Esophagus mucosa (tissue), 1 donor: ENCODE data around the gene CDK16. TPM values are rescaled to one million over a fixed set of nuclear protein-coding genes. Genes with fewer than 3 reads are reported as not detected.

Experiments
- ATAC-seq: fragments of 200-7000 bp; cut with Tn5 transposase; one replicate; pipeline ENCODE4 v1.9.1; 2020
- total RNA-seq: library from RNA; stranded (reverse); gene quantifications from one replicate; pipeline ENCODE4 v1.2.4, GENCODE V29; 2023
- donor health status: DM: yes; HTN: yes; CAD: no.

The CDK16 gene
- total RNA-seq, 1 donor from 2014 or later = 80.7 TPM

GRCh38 chrX:47186096-47186740, 32.3 kb upstream of the CDK16 start:
- ATAC-seq = no peak

GRCh38 chrX:47187106-47187677, 31.3 kb upstream of the CDK16 start:
- ATAC-seq = no peak

- no peak for ATAC-seq
Measured at GRCh38 chrX:47189906-47190305, 28.6 kb upstream of the CDK16 start.

GRCh38 chrX:47190445-47191269, 27.8 kb upstream of the CDK16 start:
- ATAC-seq = peak; percentile 76

- ATAC-seq = peak; percentile 32
Measured at GRCh38 chrX:47191331-47191730, 27.1 kb upstream of the CDK16 start.

- ATAC-seq = no peak
Measured at GRCh38 chrX:47191806-47192401, 26.6 kb upstream of the CDK16 start.

GRCh38 chrX:47193475-47194193, 24.8 kb upstream of the CDK16 start, which contains the start of gene UBA1:
UBA1 (plus strand) TSS chrX:47193829; CDS start chrX:47198803, 4,974 bp downstream.
- peak; percentile 92 for ATAC-seq

GRCh38 chrX:47194194-47194787, 24.2 kb upstream of the CDK16 start:
- no peak for ATAC-seq

- ATAC-seq = no peak
Measured at GRCh38 chrX:47196098-47196497, 22.4 kb upstream of the CDK16 start.

- ATAC-seq = no peak
Measured at GRCh38 chrX:47197526-47197925, 21.0 kb upstream of the CDK16 start.

GRCh38 chrX:47198026-47198686, 20.3 kb upstream of the CDK16 start:
- no peak for ATAC-seq

- ATAC-seq = no peak
Measured at GRCh38 chrX:47198687-47199080, 19.8 kb upstream of the CDK16 start.

- ATAC-seq = no peak
Measured at GRCh38 chrX:47199286-47199685, 19.2 kb upstream of the CDK16 start.

GRCh38 chrX:47200385-47201150, 17.9 kb upstream of the CDK16 start:
- peak; percentile 89 for ATAC-seq

- no peak for ATAC-seq
Measured at GRCh38 chrX:47201345-47201944, 17.0 kb upstream of the CDK16 start.

GRCh38 chrX:47202316-47202715, 16.2 kb upstream of the CDK16 start:
- ATAC-seq = no peak

- ATAC-seq = no peak
Measured at GRCh38 chrX:47202877-47203276, 15.6 kb upstream of the CDK16 start.

- no peak for ATAC-seq
Measured at GRCh38 chrX:47204970-47205369, 13.5 kb upstream of the CDK16 start.

- no peak for ATAC-seq
Measured at GRCh38 chrX:47206316-47206715, 12.2 kb upstream of the CDK16 start.

- no peak for ATAC-seq
Measured at GRCh38 chrX:47208108-47208507, 10.4 kb upstream of the CDK16 start.
